ENCODE results near the gene MTAP.

Gene MTAP

GRCh38 chr9:21854119-21854518 lies 51.7 kb downstream of the MTAP start:
- TF ChIP-seq CTCF (IDR thresholded peaks at IDR 0.05; ENCODE audit: unreplicated experiment in 3 of 3), result no peak
- Mint-ChIP-seq H3K4me1 (no peaks in the 10 kb centered on the region), H3K27me3 (ENCODE audit: low read depth) (no peaks in the 10 kb centered on the region), H3K4me3 (no peak overlapping the region), H3K9me3 (peaks cover 4% of the 10 kb centered on the region), H3K36me3 (ENCODE audit: low read depth) (peaks cover 95% of the 10 kb centered on the region), H3K27ac (peak overlapping the region in 1 of 3 experiments; percentile 32)

GRCh38 chr9:21854594-21854993 lies 52.2 kb downstream of the MTAP start:
- H3K27ac Mint-ChIP-seq, result peak overlapping the region in 1 of 3 experiments; percentile 32
- H3K27me3 Mint-ChIP-seq (ENCODE audit: low read depth), result no peaks in the 10 kb centered on the region
- peaks cover 95% of the 10 kb centered on the region for H3K36me3 Mint-ChIP-seq (ENCODE audit: low read depth)
- peaks cover 3% of the 10 kb centered on the region for H3K9me3 Mint-ChIP-seq
- no peaks in the 10 kb centered on the region for H3K4me1 Mint-ChIP-seq
- no peak for TF ChIP-seq CTCF (IDR thresholded peaks at IDR 0.05; ENCODE audit: unreplicated experiment in 3 of 3)
- H3K4me3 Mint-ChIP-seq, result no peak overlapping the region

- H3K4me1 Mint-ChIP-seq, result no peaks in the 10 kb centered on the region
- no peak for TF ChIP-seq CTCF (IDR thresholded peaks at IDR 0.05; ENCODE audit: unreplicated experiment in 3 of 3)
- H3K27ac Mint-ChIP-seq, result no peak overlapping the region
- no peak overlapping the region for H3K4me3 Mint-ChIP-seq
- H3K27me3 Mint-ChIP-seq (ENCODE audit: low read depth), result no peaks in the 10 kb centered on the region
- no peaks in the 10 kb centered on the region for H3K9me3 Mint-ChIP-seq
- peaks cover 92% of the 10 kb centered on the region for H3K36me3 Mint-ChIP-seq (ENCODE audit: low read depth)
Observed at GRCh38 chr9:21856301-21857094, 54.1 kb downstream of the MTAP start.

- Mint-ChIP-seq H3K4me3 (no peak overlapping the region), H3K9me3 (no peaks in the 10 kb centered on the region), H3K36me3 (ENCODE audit: low read depth) (peaks cover 90% of the 10 kb centered on the region), H3K27ac (no peak overlapping the region), H3K4me1 (no peaks in the 10 kb centered on the region), H3K27me3 (ENCODE audit: low read depth) (no peaks in the 10 kb centered on the region)
- no peak for TF ChIP-seq CTCF (IDR thresholded peaks at IDR 0.05; ENCODE audit: unreplicated experiment in 3 of 3)
Observed at GRCh38 chr9:21862871-21863270, 60.4 kb downstream of the MTAP start.

- peaks cover 77% of the 10 kb centered on the region for H3K36me3 Mint-ChIP-seq (ENCODE audit: low read depth)
- TF ChIP-seq CTCF (IDR thresholded peaks at IDR 0.05; ENCODE audit: unreplicated experiment in 3 of 3), result no peak
- no peaks in the 10 kb centered on the region for H3K9me3 Mint-ChIP-seq
- no peaks in the 10 kb centered on the region for H3K4me1 Mint-ChIP-seq
- no peak overlapping the region for H3K4me3 Mint-ChIP-seq
- H3K27me3 Mint-ChIP-seq (ENCODE audit: low read depth), result no peaks in the 10 kb centered on the region
- H3K27ac Mint-ChIP-seq, result no peak overlapping the region
Observed at GRCh38 chr9:21864505-21864904, 62.1 kb downstream of the MTAP start.

GRCh38 chr9:21866302-21866701 lies 63.9 kb downstream of the MTAP start:
- peaks cover 64% of the 10 kb centered on the region for H3K36me3 Mint-ChIP-seq (ENCODE audit: low read depth)
- no peaks in the 10 kb centered on the region for H3K27me3 Mint-ChIP-seq (ENCODE audit: low read depth)
- H3K27ac Mint-ChIP-seq, result no peak overlapping the region
- H3K4me1 Mint-ChIP-seq, result no peaks in the 10 kb centered on the region
- H3K9me3 Mint-ChIP-seq, result no peaks in the 10 kb centered on the region
- no peak overlapping the region for H3K4me3 Mint-ChIP-seq
- TF ChIP-seq CTCF (IDR thresholded peaks at IDR 0.05; ENCODE audit: unreplicated experiment in 3 of 3), result no peak
